ENCODE measurements around the gene TTLL12. TPM values are rescaled to one million over a fixed set of nuclear protein-coding genes. Genes with fewer than 3 reads are reported as not detected.

TTLL12 gene
- total RNA-seq, 4 donors from 2014 or later = 65.9 to 85.5 (median 72.8) TPM

GRCh38 chr22:43128928-43129424 lies 58.0 kb downstream of the TTLL12 start:
- WGBS, 2 donors = 50 to 56% methylated on average over 19 to 20 of the region's 20 CpGs
- no peak overlapping the region for H3K4me3 ChIP-seq (ENCODE audit: low read depth, poor library complexity, severe bottlenecking)
- TF ChIP-seq CTCF (IDR thresholded peaks at IDR 0.05) = no peak
- no peak for TF ChIP-seq POLR2A (IDR thresholded peaks at IDR 0.05)
- intact Hi-C loops (cut with DNase I; ENCODE audit: low total_unique reads) = loop anchor here (2.0 kb wide), 1 partner anchor 26 kb away; no protein-coding TSS in a partner anchor
- no peak for DNase-seq (ENCODE audit: low spot score in 2 of 2)

- no peak for TF ChIP-seq CTCF (IDR thresholded peaks at IDR 0.05)
- TF ChIP-seq POLR2A (IDR thresholded peaks at IDR 0.05) = no peak
- no peak overlapping the region for H3K4me3 ChIP-seq (ENCODE audit: low read depth, poor library complexity, severe bottlenecking)
- intact Hi-C loops (cut with DNase I; ENCODE audit: low total_unique reads) = loop anchor here (2.0 kb wide), 1 partner anchor 27 kb away; no protein-coding TSS in a partner anchor
- 56 to 57% methylated on average over 13 of the region's 13 CpGs for WGBS, 2 donors
- no peak for DNase-seq (ENCODE audit: low spot score in 2 of 2)
Measured at GRCh38 chr22:43128116-43128515, 58.8 kb downstream of the TTLL12 start.

- intact Hi-C loops (cut with DNase I; ENCODE audit: low total_unique reads) = no loop called here
- no peak for TF ChIP-seq POLR2A (IDR thresholded peaks at IDR 0.05)
- TF ChIP-seq CTCF (IDR thresholded peaks at IDR 0.05) = no peak
- WGBS, 2 donors = 61 to 65% methylated on average over 11 to 14 of the region's 17 CpGs
- no peak overlapping the region for H3K4me3 ChIP-seq (ENCODE audit: low read depth, poor library complexity, severe bottlenecking)
- DNase-seq (ENCODE audit: low spot score in 2 of 2) = no peak
Measured at GRCh38 chr22:43127166-43127908, 59.6 kb downstream of the TTLL12 start.

GRCh38 chr22:43126501-43127165 lies 60.3 kb downstream of the TTLL12 start:
- no peak overlapping the region for H3K4me3 ChIP-seq (ENCODE audit: low read depth, poor library complexity, severe bottlenecking)
- no peak for TF ChIP-seq POLR2A (IDR thresholded peaks at IDR 0.05)
- TF ChIP-seq CTCF (IDR thresholded peaks at IDR 0.05) = no peak
- intact Hi-C loops (cut with DNase I; ENCODE audit: low total_unique reads) = no loop called here
- WGBS, 2 donors = 54 to 68% methylated on average over 4 to 5 of the region's 5 CpGs
- no peak for DNase-seq (ENCODE audit: low spot score in 2 of 2)

GRCh38 chr22:43118953-43119458 lies 67.9 kb downstream of the TTLL12 start:
- DNase-seq (ENCODE audit: low spot score in 2 of 2) = no peak
- 42 to 50% methylated on average over 7 of the region's 7 CpGs for WGBS, 2 donors
- TF ChIP-seq POLR2A (IDR thresholded peaks at IDR 0.05) (no peak), CTCF (IDR thresholded peaks at IDR 0.05) (no peak)
- H3K4me3 ChIP-seq (ENCODE audit: low read depth, poor library complexity, severe bottlenecking) = no peak overlapping the region
- intact Hi-C loops (cut with DNase I; ENCODE audit: low total_unique reads) = no loop called here

Data from lower leg skin (tissue), 4 donors.